ENCODE measurements around the gene LARP6.
A peak's percentile ranks its signal among the peaks of the same experiment; 100 is the strongest.
"Not testable (repeated sequence)": the region's sequence is repeated elsewhere in the genome, so short reads cannot be mapped to it uniquely, and the experiment has no call there.

The LARP6 gene

DNA sequence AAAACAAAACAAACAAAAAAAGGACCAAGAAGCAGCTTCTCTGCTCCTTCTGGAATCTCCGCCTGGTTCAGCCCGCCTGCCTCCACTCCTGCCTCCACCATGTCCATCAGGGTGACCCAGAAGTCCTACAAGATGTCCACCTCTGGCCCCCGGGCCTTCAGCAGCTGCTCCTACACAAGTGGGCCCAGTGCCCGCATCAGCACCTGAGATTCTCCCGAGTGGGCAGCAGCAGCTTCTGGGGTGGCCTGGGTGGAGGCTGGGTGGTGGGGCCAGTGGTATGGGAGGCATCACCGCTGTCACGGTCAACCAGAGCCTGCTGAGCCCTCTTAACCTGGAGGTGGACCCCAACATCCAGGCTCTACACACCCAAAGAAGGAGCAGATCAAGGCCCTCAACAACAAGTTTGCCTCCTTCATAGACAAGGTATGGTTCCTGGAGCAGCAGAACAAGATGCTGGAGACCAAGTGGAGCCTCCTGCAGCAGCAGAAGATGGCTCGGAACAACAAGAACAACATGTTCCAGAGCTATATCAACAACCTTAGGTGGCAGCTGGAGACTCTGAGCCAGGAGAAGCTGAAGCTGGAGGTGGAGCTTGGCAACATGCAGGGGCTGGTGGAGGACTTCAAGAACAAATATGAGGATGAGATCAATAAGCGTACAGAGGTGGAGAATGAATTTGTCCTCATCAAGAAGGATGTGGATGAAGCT is 4.8 kb upstream of the LARP6 start:
- ATAC-seq, result not testable (repeated sequence)

- no peak for ATAC-seq
These were observed 3.8 kb upstream of the LARP6 start for GRCh38 chr15:70857562-70858285.

- ATAC-seq, result no peak
These were observed 3.1 kb upstream of the LARP6 start for GRCh38 chr15:70856884-70857561.

GRCh38 chr15:70856177-70856883 is 2.4 kb upstream of the LARP6 start:
- ATAC-seq, result no peak

DNA sequence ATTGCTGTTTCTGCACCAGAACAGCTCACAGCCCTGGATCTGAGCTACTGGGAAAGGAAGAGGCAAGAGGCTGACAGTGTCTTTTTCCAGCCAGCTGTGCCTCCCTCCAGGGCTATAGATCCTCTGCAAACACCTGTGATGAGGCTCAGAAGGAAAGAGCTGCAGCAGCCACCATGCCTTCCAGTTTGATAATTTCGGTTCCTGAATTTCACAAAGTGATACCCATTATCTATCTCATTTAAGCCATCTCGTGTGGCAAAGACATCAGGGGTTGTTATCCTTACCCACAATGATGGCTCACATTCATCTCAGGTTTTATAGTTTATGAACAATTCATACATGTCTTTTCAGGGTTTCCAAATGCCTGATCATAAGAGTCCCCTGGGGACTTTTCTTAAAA is 1.8 kb upstream of the LARP6 start:
- no peak for ATAC-seq

GRCh38 chr15:70854666-70854976 is 664 bp upstream of the LARP6 start:
- no peak for ATAC-seq

GRCh38 chr15:70853318-70853972 is 512 bp downstream of the LARP6 start:
- ATAC-seq, result peak; percentile 30 to 32

DNA sequence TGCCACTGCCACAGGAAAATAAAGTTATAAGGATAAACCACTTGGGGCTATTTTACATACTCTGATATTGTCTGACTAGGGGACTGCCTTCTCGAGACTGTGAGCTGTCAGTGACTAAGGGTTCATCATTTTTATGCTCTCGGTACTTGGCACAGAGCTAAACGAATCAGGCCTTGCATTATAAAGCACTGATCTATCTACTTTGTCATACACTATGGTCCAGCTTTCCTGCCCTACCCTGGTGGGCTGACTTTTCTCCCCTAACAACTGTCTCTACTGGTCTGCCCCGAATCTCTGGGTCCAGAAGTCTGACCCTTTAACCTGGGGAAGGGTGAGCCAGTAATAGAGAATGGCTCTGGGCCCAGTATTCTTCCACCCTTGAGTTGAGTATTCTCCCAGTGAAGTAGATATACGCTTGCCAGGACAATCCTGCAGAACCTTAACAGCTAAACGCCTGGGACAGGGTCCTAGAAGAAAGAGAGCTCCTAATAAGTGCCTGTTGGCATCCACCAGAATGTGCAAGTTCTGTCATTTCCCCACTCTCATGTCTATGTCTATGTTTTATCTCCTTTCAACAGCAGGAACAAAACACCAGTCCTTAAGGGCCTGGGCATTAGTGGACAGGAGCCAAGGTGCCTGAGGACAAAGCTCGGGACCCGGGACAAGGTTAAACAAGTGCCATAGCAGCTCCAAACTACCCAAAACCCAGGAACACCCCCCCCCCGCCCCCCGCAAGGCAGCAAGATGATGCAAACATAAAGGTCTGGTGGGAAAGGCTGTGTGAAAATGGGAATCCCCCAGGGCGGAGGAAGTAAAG is 1.2 kb downstream of the LARP6 start:
- ATAC-seq, result no peak

DNA sequence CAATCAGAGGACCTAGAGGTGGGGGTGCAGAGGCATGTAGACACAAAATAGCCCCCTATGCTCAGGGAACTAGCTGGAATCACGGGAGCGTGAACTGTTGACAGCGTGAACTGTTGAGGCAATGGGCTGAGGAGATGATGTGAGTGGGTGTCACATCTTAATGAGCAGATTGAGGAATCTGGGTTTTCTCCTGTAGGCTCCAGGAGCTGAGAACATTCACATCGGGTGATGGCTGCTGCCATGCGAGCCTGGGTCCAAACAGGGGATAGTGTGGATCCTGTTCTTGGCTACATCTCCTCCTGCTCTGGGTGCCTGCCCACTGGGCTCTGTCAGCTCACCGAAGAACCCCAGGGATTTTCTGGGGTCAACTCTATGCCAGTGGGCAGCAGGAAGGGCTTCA is 2.1 kb downstream of the LARP6 start:
- ATAC-seq, result no peak

- ATAC-seq, result no peak
These were observed 8.2 kb downstream of the LARP6 start for GRCh38 chr15:70845602-70846360.

DNA sequence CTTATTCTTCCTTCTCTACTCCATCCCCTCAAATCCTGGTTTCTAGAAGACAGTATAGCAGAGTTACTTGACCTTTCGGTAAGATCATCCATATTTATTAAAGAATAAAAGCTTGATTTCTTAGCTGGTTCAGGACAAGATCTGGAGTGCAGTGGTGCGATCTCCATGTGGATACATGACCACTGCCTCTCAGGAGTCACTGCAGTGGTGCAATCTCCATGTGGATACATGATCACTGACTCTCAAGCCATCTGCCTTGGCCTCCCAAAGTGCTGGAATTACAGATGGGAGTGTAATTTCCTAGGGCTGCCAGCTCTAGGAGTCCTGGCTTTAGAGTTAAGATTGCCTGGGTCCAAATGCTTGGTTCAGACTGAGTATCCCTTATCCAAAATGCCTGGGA is 16.5 kb downstream of the LARP6 start:
- no peak for ATAC-seq

- ATAC-seq, result no peak
These were observed 18.1 kb downstream of the LARP6 start for GRCh38 chr15:70835841-70836240.

DNA sequence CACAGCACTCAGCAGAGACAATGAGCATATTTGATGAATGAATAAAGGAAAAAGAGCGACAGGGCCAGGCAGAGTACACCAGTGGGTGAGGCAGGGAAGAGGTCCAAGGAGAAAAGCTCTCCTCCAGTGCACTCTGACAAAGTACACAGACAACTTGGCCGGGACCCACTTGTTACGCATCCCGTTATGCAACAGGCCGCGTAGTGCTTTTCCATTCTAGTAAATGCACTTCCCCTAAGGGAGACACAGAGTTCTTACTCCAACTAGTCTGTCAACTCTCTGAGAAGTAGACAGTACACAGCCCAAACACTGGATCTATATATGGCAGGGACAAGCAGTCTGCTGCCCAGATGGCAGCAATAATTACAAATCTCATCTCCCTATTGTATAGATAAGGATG is 18.5 kb downstream of the LARP6 start:
- ATAC-seq, result no peak

GRCh38 chr15:70834999-70835398 is 19.0 kb downstream of the LARP6 start:
- ATAC-seq, result no peak

DNA sequence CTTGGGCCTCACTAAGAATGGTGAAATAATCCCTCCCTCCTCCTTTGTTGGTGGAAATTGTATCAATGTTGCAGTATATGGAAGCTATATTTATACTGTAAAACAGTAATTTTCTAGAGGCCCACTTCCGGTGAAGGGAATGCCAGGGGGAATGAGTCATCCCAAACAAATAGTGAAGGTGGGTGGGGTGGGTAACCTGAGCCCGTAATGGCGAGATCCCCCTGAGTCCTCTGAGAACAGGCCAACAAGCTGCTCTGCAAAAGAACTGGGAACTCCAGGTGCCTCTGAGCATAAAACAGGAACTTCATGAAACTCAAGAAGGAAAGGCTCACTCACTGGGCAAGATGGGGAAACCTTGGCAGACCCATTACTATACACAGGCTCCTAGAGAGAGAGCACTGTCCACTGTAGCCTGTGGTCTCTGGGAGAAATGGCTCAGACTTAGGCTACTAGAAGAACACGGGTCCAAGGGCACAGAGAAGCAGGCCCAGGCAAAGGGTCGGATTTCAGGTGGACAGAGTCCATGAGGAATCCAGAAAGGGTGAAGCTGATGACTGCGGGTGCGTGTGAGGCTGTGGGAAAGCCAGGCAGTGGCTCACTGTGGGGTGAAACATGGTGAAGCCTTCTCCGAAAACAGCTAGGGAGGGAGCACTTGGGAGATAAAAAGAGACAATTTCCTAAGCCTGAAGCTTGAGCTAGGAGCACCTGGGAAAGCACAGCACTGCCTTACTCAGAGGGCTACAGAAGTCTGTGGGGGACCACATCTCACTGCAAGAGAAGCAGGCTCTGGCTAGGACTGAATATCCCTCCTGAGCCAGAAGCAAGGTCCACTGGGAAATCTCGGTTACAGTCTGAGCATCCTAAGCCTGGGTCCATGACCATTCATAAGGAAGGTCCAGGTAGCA is 19.8 kb downstream of the LARP6 start:
- ATAC-seq, result no peak

DNA sequence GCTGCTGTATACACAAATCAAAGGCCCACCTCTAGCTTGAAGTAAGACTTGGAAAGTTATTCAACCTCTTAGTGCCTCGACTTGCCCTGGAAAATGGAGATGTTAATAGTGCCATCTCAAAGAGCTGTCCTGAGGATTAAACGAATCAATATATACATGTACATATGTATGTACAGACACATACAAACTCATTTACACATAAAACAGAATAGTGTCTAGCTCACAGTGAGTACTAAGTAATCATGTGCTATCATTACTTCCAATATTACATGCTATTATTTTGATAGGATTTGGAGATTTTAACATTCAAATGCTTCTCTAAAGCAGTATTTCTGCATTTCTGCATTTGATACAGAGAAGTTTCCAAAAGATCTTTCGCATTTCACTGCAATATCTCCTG is 20.5 kb downstream of the LARP6 start:
- ATAC-seq, result no peak

DNA sequence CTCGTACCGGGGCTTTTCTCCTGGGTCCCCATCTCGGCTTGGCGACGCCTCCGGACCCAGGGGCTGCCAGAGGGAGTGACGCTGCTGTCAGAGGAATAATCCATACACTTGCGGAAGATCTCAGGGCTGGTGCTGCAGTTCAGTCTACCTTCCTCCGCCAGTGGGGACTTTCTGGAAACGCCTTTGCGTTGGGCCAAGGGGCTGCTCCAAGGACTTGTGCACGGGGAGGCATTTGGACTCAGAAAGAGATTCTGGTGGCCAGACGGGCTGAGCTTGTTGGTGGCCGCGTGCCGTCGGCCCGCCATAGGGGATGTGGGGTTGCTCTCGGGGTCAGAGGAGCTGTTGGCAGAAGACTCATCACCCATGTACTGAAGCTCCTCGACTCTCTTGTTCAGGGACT is 21.8 kb downstream of the LARP6 start:
- no peak for ATAC-seq

GRCh38 chr15:70831094-70831911 is 22.7 kb downstream of the LARP6 start:
- ATAC-seq, result no peak

- no peak for ATAC-seq
These were observed 23.3 kb downstream of the LARP6 start for GRCh38 chr15:70830615-70831014.
